HG03575 (cell line): ENCODE measurements around the gene NEURL3.
"Not testable (repeated sequence)": the region's sequence is repeated elsewhere in the genome, so short reads cannot be mapped to it uniquely, and the experiment has no call there.

ENCODE experiments used
- ATAC-seq: cut with Tn5 transposase; IDR thresholded peaks from one replicate; pipeline ENCODE4 v1.9.1; 2021; ENCODE audit not compliant: unreplicated experiment, insufficient number of reproducible peaks, low FRiP score; ENCODE audit errors: extremely low read depth

The NEURL3 gene

DNA sequence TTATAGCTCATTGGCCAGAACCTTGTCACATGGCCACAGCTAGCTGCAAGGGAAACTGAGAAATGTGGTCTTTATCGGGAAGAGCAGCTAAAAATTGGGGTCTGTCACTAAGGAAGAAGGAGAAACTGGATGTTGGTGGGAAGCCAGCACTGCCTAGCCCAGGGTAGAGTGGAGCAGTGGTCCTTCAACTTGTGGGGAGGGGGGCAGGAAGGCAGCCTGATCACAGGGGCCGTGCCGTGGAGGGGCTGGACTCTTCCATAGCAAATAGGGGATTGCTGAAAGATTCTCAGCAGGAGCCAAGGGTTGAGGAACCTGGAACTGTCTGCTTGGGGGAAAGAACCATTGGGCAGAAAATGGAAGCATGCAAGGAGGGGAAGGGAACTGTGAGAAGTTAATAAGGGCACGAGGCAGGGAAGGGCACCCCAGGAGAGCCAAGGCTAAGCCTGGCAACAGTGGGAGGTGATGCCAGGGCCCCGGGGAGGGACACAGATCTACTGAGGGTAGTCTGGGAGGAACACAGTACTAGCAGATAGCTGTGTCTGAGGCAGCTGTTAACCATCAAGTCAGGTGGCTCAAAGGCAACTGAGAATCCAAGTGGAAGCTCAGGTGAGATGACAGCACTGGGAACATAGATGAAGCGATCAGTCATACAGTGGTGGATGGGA is 5.9 kb upstream of the NEURL3 start:
- ATAC-seq = no peak

DNA sequence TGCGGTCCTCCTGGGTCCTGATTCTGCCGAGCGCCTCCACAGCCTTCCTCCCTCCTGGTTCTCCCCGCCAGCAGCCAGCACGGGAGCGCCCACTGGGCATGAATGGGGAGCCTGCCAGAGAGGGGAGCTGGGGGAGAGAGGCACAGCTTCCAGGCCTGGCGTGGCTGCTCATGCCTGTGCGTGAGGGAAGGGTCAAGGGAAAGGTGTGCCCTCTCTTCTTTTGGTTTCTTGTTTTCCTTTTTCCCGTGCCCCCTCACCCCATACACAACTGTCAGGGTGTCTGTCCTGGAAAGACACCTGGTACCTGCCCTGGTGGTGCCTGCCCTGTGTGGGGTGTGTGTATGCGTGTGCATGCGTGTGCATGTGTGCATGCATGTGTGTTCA is 4.7 kb upstream of the NEURL3 start:
- no peak for ATAC-seq

DNA sequence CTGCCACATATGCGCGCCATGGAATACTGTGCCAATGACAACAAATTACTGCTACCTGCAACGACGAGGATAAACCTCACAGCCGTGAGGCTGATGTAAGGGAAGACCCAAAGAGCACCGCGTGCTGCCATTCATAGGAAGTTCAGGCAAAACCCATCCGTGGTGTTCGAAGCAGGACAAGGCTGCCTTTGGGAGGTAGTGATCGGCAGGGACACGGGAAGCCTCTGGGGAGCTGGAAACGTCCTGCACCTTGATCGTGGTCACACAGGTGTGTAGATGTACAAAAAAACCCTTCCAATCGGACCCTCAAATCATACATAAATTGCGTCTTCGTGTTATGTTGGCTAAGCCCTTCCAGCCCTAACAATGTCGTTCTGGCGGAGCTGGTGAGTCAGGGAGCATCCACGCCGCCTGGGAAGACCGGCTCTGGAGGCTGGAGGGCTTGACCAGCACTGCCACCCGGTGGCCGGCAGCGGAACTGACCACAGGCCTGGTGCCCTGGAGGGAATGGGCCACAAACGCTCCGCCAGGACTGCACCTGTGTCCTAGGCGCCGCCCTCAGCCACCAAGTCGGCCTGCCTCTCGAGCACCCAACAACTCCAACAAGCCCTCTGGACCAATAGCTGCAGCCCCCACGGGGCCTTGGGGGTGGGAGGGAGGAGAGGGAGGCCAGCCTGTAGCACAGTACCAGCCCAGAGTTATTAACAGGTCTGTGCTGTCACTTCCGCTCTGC is 4.1 kb upstream of the NEURL3 start:
- no peak for ATAC-seq

DNA sequence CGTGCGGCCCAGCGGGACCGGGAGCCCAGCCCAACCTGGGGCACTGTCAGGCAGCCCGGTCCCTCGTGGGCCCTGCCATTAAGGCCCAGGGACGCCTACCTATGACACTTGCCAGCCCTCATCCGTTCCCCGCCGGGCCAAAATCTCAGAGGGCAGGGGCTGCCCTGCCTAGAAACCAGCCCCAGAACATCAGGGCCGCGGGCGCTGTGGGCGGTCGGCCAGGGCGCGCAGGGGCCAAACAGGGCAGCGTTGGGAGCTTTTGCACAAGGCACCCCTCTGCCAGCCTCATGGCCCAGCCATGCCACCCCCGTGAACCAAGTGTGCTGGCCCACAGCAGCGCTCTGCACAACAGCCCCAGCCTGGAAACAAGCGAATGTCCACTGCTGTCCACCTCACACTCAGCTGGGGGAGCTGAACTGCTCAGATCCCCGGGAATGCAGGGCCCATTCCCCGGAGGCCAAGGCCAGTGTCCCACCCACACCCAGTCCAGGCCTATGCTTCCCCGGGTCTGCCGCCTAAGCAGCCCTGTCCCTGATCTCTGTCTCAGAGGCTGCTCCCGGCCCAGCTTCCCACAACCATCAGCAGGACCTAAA is 3.5 kb upstream of the NEURL3 start:
- no peak for ATAC-seq

DNA sequence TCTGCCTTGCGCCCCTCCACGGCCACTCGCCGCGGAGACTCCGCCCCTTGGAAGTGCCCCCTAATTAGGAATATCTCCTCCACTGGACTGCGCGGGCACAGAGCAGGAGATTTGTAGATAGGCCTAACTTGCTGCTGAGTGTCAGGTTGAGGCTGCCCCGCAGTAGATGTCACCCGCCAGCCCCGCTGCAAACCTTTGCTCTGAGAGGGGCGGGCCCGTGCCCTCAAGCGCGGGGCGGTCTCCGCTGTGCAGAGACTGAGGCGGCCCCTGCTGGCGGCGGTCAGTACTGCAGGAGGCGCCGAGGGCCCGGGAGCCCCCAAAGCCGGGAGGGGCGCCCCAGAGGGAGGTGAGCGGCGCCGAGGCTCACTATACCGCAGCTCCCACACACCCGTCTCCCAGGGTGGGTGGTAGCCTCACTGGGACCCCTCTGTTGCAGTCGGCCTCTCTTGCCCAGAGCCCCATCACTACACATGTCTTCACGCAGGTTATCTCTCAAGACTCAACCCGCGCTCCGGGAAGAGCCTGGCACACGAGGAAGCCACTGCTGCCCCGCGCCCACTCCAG is 2.9 kb upstream of the NEURL3 start:
- ATAC-seq = no peak

DNA sequence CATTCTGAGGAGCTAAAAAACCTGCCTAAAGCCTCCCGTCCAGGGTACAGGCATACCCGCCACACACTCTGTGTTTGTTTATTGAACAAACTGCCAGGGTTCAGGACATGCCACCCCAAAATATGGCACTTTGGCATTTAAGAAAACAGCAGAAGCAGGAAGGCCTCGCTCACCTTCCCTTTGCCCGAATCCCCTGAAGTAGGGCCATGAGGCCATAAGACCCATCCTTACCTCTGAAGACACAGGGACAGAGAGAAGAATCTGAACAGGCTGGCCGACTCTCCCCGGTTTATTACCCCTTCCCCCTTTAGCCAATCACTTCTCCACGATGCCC is 1.7 kb upstream of the NEURL3 start:
- ATAC-seq = no peak

DNA sequence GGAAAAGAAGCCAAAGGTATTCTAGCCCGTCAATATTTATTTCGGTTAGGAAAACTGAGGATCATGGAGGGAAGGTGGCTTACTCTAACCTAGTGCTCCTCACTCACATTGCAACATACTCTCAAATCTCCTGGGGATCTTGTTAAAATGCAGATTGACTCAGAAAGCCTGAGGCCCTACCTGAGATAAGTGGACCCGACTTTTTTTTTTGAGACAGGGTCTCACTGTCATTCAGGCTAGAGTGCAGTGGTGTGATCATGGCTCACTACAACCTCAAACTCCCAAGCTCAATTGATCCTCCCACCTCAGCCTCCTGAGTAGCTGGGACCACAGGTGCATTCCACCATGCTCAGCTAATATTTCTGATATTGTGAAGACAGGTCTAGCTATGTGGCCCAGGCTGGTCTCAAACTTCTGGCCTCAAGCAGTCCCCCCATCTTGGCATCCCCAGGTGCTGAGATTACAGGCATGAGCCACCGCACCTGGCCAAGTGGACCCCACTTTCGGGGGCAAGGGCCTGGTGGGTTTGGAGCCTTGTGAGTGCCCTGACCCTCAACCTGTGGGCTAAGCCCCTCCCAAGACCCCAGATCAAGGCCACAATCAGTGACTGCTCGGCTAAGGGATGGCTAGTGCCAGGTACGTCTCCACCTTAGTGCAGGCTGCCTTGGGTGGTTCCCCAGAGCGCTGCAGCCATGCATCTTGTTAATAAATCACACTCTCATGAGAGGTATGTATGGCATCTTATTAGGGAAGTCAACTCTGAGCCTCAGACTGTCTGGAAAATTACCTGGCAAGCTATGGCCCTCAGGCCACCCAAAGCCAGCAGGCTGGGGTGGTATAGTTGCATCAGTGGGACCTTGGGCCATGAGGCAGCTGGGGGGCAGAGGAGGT is 1.1 kb upstream of the NEURL3 start:
- no peak for ATAC-seq

DNA sequence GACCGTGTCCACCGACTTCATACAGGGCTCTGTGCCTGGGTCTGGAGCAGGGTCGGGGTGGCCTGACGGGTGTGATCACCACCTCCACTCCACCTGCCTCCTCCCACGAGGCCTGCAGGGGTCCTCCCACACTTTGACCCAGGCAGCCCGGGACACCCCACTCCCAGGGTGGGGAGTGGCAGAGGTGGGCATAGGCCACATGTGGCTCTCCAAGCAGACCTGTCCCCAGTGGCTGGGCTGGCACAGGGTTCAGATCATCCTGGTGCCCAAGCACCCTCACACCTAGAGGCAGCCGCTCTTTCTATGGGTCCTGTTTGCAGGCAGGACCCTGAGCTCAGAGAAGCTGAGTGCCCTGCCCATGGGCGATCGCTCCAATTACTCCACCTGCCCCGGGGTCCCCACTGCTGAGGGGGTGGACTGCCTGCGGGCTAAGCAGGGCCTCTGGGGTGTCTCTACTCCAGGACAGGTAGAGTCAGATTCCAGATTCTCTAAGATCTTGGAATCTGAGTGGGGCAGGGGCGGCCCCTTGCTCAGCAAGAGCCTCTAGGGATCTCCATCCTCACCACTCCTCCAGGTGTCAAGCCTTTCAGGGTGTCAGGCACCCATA is 1.4 kb downstream of the NEURL3 start:
- ATAC-seq = no peak

DNA sequence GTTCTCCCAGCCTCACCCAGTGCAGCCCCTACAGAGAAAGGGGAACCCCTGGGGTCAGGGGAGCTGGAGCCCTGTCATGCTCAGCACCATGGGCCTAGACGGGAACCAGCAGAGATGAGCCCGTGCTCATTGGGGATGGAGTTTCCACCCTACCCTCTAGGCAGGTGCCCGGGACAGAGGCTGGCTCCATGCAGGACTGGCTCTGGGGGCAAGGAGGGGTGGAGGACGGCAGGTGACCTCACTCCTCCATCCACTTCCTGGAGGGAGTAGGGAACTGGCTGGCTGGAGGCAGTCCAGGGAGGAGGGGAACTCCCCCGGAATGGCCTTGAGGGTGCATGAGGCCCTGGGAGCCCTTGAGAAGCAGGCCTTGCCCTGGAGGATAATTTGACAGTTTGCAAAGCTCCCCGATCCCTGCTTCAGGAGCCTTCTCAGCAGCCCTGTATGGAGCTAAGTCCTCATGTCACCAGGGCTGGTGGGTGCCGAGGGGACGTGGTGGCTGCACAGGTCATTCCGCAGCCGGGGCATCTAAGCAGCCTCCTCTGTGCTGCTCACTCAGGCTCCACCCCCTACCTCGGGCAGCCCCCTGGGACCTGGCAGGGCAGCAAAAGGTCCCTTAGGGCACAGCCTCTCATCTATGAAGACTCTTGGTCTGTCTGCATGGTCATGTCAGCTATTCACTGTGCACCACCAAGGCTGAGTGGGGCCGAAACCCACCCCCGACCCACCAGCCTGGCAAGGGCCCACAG is 2.1 kb downstream of the NEURL3 start:
- no peak for ATAC-seq

DNA sequence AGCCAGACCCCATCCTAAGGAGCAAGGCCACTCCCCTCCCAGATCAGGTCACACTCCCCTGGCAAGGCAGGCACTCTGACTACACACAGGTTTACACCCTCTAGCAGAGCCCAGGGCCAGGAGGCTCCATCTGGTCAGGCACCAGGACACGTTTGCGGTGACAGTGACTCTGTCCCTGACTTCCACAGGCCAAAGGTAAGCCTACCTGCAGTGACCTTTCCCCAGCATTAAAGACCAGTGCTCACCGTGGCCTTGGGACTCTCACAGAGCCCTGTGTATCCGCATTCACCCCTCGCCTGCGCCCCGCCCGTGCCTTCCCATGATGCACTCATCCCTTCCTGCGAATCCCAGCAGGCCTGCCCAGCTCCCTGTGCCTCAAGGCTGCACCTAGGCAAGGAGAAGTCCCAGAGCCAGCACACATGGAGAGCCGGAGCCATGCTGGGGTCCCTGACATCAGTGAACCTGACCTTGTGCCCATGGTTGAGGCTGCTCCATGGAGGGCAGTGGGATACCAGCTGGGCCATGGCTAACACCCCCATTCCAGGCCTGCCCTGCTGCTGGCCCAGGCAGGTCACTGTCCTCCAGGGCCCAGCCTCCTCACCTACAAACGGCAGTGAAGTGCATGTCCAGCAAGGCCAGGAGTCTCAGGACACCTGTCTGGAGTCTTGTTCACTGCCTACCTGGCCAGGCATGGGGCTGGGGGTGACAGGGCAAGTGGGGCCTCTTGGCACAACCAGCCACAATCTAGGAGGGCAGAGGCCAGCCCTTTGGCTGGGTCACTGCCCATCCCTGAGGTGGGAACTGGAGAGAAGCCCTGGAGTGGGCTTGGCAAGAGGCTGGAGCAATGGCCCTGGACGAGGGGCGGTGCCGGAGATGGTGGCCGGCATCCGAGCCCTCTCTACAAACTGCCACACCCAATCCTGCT is 3.0 kb downstream of the NEURL3 start:
- no peak for ATAC-seq

DNA sequence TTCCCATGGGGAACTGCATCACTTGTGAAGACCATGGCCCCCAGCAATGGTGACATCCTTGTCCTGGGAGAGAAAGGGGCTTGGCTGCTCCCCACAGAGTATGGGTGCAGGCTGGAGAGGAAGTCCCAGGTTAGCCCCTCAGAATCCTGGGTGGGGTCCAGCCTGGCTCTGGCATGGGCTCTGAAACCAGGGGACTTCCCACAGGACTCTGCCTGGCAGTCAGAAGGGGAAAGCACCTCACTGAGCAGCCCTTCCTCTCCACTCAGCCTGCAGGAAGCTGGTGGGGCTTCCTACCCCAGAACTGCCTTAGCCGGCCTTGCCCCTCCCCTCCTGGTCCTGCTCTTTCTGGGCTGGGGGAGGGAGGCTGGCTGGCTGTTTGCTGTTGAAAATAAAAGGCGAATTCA is 3.7 kb downstream of the NEURL3 start:
- no peak for ATAC-seq

DNA sequence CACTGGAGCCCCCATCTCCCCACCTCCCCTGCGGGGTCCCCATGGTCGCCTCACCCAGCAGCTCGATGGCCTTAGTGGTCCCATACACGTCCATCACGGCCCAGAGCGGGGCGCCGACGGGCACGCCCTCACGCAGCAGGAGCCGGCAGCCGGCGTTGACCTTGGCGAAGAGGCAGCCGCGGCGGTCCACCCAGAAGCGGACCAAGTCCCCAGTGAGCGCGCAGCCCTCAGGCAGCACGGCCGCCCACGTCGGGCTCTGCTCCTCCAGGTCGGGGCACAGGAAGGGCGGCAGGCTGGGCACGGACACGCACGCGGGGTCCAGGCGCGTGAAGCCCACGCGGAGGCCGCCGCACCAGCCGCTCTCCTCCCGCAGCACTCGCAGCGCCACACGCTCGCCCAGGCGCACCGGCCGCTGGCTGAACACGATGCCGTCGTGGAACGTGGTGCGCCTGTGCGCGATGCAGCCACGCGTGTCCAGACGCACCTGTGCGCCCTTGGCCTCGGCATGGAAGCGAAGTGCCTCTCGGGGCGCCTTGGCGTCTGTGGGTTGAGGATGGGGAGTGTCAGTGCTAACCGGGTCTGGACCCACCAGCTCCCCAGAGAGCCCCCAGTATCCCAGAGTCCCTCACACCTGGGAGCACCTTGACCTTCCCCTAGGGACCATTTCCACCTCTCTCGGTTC is 4.6 kb downstream of the NEURL3 start:
- no peak for ATAC-seq

DNA sequence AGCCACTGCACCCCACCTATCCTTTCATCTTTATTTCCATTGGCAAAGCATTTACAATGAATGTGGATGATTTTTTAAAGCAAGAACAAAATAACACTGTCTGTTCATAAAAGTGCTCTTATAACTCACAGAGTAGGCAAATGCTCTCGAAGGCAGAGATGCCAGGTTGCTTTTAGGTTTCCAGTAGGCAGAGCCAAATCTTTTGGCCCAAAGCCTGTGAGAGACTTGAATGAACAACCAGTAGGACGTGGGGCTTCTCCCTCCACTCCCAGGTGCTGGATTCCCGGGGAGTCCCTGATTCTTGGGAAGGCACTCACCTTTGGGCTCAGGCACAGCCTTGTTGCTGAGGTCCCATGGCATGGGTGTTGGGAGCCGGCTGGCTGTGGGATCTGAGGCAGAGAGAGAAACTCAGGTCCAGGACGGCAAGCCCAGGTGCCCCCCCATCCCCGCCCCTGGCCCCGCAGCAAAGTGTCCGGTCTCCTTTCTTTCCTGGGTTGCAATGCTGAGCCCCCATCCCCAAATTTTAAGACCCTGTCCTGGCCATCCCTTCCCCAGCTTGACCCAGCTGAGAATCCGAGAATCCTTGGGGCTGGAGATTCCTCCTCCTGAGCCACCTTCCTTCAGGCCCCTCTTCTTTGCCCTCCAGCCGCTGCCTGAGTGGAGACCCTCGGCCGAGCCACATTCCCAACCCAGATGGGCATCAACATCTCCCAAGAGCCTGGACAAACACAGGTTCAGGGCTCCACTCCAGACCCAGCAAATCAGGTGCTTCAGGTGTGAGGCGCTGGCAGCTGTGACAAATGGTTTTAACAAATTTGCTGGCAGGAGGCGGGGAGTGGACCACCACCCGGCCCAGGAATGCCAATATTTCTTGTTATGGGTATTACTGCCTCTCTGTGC is 5.8 kb downstream of the NEURL3 start:
- no peak for ATAC-seq

DNA sequence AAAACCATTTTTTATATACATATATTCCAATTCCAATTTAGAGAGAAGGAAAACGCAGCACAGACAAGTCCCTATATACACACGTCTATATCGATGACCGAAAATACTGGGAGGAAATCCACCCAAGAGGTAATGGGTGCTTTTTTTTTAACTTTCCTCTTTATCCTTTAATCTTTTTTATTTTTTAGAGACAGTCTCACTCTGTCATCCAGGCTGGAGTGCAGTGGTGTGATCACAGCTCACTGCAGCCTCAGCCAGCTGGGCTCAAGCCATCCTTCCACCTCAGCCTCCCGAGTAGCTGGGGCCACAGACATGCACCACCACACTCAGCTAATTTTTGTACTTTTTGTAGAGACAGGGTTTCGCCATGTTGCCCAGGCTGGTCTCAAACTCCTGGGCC is 6.5 kb downstream of the NEURL3 start:
- not testable (repeated sequence) for ATAC-seq

DNA sequence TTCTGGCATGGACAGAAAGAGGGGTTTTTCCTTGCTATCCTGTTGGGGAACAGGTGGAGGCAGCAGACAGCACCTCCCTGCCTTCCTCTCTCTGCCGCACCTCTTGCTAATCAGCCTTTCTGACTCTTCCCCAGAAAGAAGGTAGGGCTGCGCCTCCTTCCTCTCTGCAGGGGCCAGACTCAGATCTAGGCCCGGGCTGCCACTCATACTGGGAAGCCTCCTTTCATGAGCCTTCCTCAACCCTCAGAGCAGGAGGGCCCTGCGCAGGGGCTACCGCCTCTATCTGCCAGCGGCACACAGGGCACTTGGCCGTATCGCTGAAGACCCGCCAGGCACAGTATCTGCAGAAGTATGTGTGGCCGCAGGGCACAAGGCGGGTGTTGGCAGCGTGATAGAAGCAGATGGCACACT is 7.1 kb downstream of the NEURL3 start:
- ATAC-seq = no peak
